ENCODE results near the gene PLOD3.

Gene PLOD3

DNA sequence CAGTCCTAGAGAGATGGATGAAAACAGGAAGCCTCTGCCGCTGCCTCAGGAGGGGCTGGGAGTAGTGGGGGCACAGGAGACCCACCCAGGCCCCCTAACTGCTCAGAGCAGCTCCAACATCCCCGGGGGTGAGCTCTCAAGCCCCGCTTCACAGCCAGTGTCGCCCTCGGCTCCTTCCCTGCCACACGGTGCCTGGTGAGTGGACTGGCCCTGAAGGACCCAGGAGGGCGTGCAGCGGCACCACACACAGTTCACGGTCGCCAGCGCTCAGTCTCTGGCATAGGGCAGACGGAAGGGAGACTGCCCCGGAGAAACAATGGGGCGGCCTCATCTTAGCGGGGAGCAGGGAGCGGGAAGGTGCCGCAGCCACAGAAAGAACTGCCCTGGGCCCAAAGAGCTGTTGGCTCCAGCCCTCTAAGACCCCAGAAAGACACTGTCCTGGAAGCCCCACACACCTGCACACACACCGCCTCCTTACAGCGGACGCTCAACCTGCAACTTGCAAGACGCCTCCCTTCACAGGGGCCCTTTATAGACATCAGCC lies 19.0 kb upstream of the PLOD3 start:
- Histone ChIP-seq H3K9me2 (replicated peaks; ENCODE audit: control insufficient read depth, low read length) (no peaks in the 10 kb centered on the region), H3K4me1 (ENCODE audit: control insufficient read depth, low read length) (no peaks in the 10 kb centered on the region), H4K20me1 (ENCODE audit: control insufficient read depth, insufficient read depth, low read depth, low read length) (0 out of 2 replicates have a peak, but pooled peaks cover 4% of the 10 kb centered on the region), H3K79me2 (ENCODE audit: control insufficient read depth, low read length) (peaks cover 6% of the 10 kb centered on the region; the same call in 1 of the 2 replicates), H3K4me2 (ENCODE audit: low read length) (no peak overlapping the region), H3F3A (ENCODE audit: control insufficient read depth, insufficient read depth) (no peaks in the 10 kb centered on the region), H3K4me3 (ENCODE audit: low read length) (no peak overlapping the region), H3K27ac (ENCODE audit: low read depth, low read length) (no peak overlapping the region), H3K9me3 (ENCODE audit: control insufficient read depth, insufficient read depth, low read length) (no peaks in the 10 kb centered on the region), H3K27me3 (ENCODE audit: control insufficient read depth, low read length) (no peaks in the 10 kb centered on the region), H3K36me3 (ENCODE audit: control insufficient read depth, low read length) (peaks cover 45% of the 10 kb centered on the region)
- no peak for TF ChIP-seq EZH2phosphoT487 (IDR thresholded peaks at IDR 0.05; ENCODE audit: borderline replicate concordance, low read length)
- TF ChIP-seq, protein P1, sequence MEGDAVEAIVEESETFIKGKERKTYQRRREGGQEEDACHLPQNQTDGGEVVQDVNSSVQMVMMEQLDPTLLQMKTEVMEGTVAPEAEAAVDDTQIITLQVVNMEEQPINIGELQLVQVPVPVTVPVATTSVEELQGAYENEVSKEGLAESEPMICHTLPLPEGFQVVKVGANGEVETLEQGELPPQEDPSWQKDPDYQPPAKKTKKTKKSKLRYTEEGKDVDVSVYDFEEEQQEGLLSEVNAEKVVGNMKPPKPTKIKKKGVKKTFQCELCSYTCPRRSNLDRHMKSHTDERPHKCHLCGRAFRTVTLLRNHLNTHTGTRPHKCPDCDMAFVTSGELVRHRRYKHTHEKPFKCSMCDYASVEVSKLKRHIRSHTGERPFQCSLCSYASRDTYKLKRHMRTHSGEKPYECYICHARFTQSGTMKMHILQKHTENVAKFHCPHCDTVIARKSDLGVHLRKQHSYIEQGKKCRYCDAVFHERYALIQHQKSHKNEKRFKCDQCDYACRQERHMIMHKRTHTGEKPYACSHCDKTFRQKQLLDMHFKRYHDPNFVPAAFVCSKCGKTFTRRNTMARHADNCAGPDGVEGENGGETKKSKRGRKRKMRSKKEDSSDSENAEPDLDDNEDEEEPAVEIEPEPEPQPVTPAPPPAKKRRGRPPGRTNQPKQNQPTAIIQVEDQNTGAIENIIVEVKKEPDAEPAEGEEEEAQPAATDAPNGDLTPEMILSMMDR (IDR thresholded peaks at IDR 0.05; ENCODE audit: low read depth, low read length, poor library complexity, severe bottlenecking) = no peak

DNA sequence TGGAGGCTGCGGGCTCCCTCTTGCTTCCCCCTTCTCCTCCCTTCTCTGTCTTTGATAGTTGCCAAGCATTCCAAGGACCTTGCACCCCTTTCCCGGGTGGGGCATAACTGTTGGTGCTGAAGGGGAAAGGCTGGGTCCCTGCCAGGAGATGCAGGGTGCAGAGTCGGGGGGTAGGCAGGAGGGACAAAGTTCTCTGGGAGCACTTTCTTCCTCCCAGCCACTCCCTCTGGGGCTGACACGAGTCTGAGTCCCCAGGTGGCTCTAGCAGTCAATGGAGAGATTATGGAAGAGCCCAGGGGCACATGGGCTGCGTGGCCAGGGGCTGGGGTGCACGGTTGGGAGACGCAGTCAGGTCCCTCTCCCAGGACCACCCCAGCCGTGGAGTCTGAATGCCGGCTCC lies 18.1 kb upstream of the PLOD3 start:
- no peak overlapping the region for H3K27ac ChIP-seq (ENCODE audit: low read depth, low read length)
- no peaks in the 10 kb centered on the region for H3F3A ChIP-seq (ENCODE audit: control insufficient read depth, insufficient read depth)
- no peak overlapping the region for H3K4me2 ChIP-seq (ENCODE audit: low read length)
- no peaks in the 10 kb centered on the region for H3K4me1 ChIP-seq (ENCODE audit: control insufficient read depth, low read length)
- H3K27me3 ChIP-seq (ENCODE audit: control insufficient read depth, low read length) = no peaks in the 10 kb centered on the region
- no peaks in the 10 kb centered on the region for H3K9me2 ChIP-seq (replicated peaks; ENCODE audit: control insufficient read depth, low read length)
- no peaks in the 10 kb centered on the region for H3K9me3 ChIP-seq (ENCODE audit: control insufficient read depth, insufficient read depth, low read length)
- H3K79me2 ChIP-seq (ENCODE audit: control insufficient read depth, low read length) = peaks cover under 1% of the 10 kb centered on the region; the same call in 1 of the 2 replicates
- TF ChIP-seq, protein P1 (IDR thresholded peaks at IDR 0.05; ENCODE audit: low read depth, low read length, poor library complexity, severe bottlenecking) = no peak
- TF ChIP-seq EZH2phosphoT487 (IDR thresholded peaks at IDR 0.05; ENCODE audit: borderline replicate concordance, low read length) = no peak
- 0 out of 2 replicates have a peak, but pooled peaks cover 4% of the 10 kb centered on the region for H4K20me1 ChIP-seq (ENCODE audit: control insufficient read depth, insufficient read depth, low read depth, low read length)
- H3K4me3 ChIP-seq (ENCODE audit: low read length) = no peak overlapping the region
- peaks cover 40% of the 10 kb centered on the region for H3K36me3 ChIP-seq (ENCODE audit: control insufficient read depth, low read length)

DNA sequence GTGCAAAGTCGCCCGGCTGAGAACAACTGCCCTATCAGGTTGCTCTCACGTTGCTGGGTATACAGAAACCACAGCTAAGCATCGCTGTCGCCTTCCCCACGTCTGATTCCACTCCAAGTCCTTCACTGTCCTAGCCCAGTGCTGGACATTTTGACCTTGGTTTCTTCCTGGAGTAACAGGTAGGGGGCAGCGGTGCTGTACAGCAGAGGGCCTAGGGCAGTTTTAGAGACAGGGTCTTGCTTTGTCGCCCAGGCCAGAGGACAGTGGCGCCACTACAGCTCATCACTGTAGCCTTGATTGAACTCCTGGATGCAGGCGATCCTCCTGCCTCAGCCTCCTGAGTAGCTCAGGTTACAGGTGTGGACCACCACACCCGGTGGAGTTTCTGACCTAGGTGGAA lies 17.7 kb upstream of the PLOD3 start:
- H3K79me2 ChIP-seq (ENCODE audit: control insufficient read depth, low read length) = no peaks in the 10 kb centered on the region
- H3K27ac ChIP-seq (ENCODE audit: low read depth, low read length) = no peak overlapping the region
- H3K27me3 ChIP-seq (ENCODE audit: control insufficient read depth, low read length) = no peaks in the 10 kb centered on the region
- no peaks in the 10 kb centered on the region for H3K9me2 ChIP-seq (replicated peaks; ENCODE audit: control insufficient read depth, low read length)
- 0 out of 2 replicates have a peak, but pooled peaks cover 4% of the 10 kb centered on the region for H4K20me1 ChIP-seq (ENCODE audit: control insufficient read depth, insufficient read depth, low read depth, low read length)
- no peak overlapping the region for H3K4me2 ChIP-seq (ENCODE audit: low read length)
- no peak for TF ChIP-seq EZH2phosphoT487 (IDR thresholded peaks at IDR 0.05; ENCODE audit: borderline replicate concordance, low read length)
- TF ChIP-seq, protein P1 (IDR thresholded peaks at IDR 0.05; ENCODE audit: low read depth, low read length, poor library complexity, severe bottlenecking) = peak; percentile 62
- H3K36me3 ChIP-seq (ENCODE audit: control insufficient read depth, low read length) = peaks cover 35% of the 10 kb centered on the region
- no peak overlapping the region for H3K4me3 ChIP-seq (ENCODE audit: low read length)
- no peaks in the 10 kb centered on the region for H3K9me3 ChIP-seq (ENCODE audit: control insufficient read depth, insufficient read depth, low read length)
- H3F3A ChIP-seq (ENCODE audit: control insufficient read depth, insufficient read depth) = no peaks in the 10 kb centered on the region
- H3K4me1 ChIP-seq (ENCODE audit: control insufficient read depth, low read length) = no peaks in the 10 kb centered on the region

Measured in DOHH2 (cell line).